ENCODE data around the gene EFEMP2.

EFEMP2 gene

GRCh38 chr11:65872586-65873317, at the start of gene EFEMP2:
TSS of gene EFEMP2 (minus strand) at chr11:65872800. CDS start at chr11:65872354, 446 bp downstream.
- Histone ChIP-seq H3K4me2 (peak within 1 kb of the TSS; percentile 95), H4K20me1 (ENCODE audit: insufficient read depth) (no peaks in the 10 kb centered on the region), H3K27me3 (ENCODE audit: insufficient read depth, low read depth) (no peaks in the 10 kb centered on the region), H3K4me3 (IDR thresholded peaks at IDR 0.05; ENCODE audit: insufficient read depth, low read depth, low read length) (no peak within 1 kb of the TSS), H3K79me2 (ENCODE audit: insufficient read depth, low read depth) (no peaks in the 10 kb centered on the region), H3K4me1 (ENCODE audit: low read depth, poor library complexity, severe bottlenecking) (peaks cover 13% of the 10 kb centered on the region), H3K27ac (no peak within 1 kb of the TSS), H2AFZ (ENCODE audit: low read depth) (peak within 1 kb of the TSS; percentile 91), H3K36me3 (ENCODE audit: insufficient read depth) (no peaks in the 10 kb centered on the region), H3K9ac (peak within 1 kb of the TSS; percentile 47; the same call in 1 of the 2 replicates)
- no peak for TF ChIP-seq CTCF (conservative IDR thresholded peaks at IDR 0.05; ENCODE audit: low read depth, low read length)

GRCh38 chr11:65921876-65922275, 49.3 kb upstream of the EFEMP2 start:
- Histone ChIP-seq H2AFZ (ENCODE audit: low read depth) (no peak overlapping the region), H3K27me3 (ENCODE audit: insufficient read depth, low read depth) (no peaks in the 10 kb centered on the region), H3K27ac (no peak overlapping the region), H3K36me3 (ENCODE audit: insufficient read depth) (no peaks in the 10 kb centered on the region), H3K9ac (no peak overlapping the region), H3K79me2 (ENCODE audit: insufficient read depth, low read depth) (peaks cover 13% of the 10 kb centered on the region; the same call in 1 of the 2 replicates), H3K4me3 (IDR thresholded peaks at IDR 0.05; ENCODE audit: insufficient read depth, low read depth, low read length) (no peak overlapping the region), H3K4me1 (ENCODE audit: low read depth, poor library complexity, severe bottlenecking) (peaks cover 22% of the 10 kb centered on the region), H3K4me2 (no peak overlapping the region), H4K20me1 (ENCODE audit: insufficient read depth) (no peaks in the 10 kb centered on the region)
- no peak for TF ChIP-seq CTCF (conservative IDR thresholded peaks at IDR 0.05; ENCODE audit: low read depth, low read length)

- Histone ChIP-seq H3K4me3 (IDR thresholded peaks at IDR 0.05; ENCODE audit: insufficient read depth, low read depth, low read length) (no peak overlapping the region), H3K4me2 (peak overlapping the region; percentile 96), H3K27ac (no peak overlapping the region), H3K79me2 (ENCODE audit: insufficient read depth, low read depth) (peaks cover 13% of the 10 kb centered on the region; the same call in 1 of the 2 replicates), H3K9ac (no peak overlapping the region), H2AFZ (ENCODE audit: low read depth) (no peak overlapping the region), H3K4me1 (ENCODE audit: low read depth, poor library complexity, severe bottlenecking) (peaks cover 14% of the 10 kb centered on the region), H4K20me1 (ENCODE audit: insufficient read depth) (no peaks in the 10 kb centered on the region), H3K36me3 (ENCODE audit: insufficient read depth) (no peaks in the 10 kb centered on the region), H3K27me3 (ENCODE audit: insufficient read depth, low read depth) (no peaks in the 10 kb centered on the region)
- TF ChIP-seq CTCF (conservative IDR thresholded peaks at IDR 0.05; ENCODE audit: low read depth, low read length): no peak
Observed at GRCh38 chr11:65921033-65921555, 48.5 kb upstream of the EFEMP2 start.

GRCh38 chr11:65920372-65920802, 47.8 kb upstream of the EFEMP2 start:
- Histone ChIP-seq H3K27ac (no peak overlapping the region), H4K20me1 (ENCODE audit: insufficient read depth) (no peaks in the 10 kb centered on the region), H2AFZ (ENCODE audit: low read depth) (no peak overlapping the region), H3K27me3 (ENCODE audit: insufficient read depth, low read depth) (no peaks in the 10 kb centered on the region), H3K9ac (peak overlapping the region; percentile 44; the same call in 1 of the 2 replicates), H3K4me1 (ENCODE audit: low read depth, poor library complexity, severe bottlenecking) (peaks cover 14% of the 10 kb centered on the region), H3K4me3 (IDR thresholded peaks at IDR 0.05; ENCODE audit: insufficient read depth, low read depth, low read length) (no peak overlapping the region), H3K36me3 (ENCODE audit: insufficient read depth) (no peaks in the 10 kb centered on the region), H3K79me2 (ENCODE audit: insufficient read depth, low read depth) (peaks cover 13% of the 10 kb centered on the region; the same call in 1 of the 2 replicates), H3K4me2 (peak overlapping the region; percentile 96)
- no peak for TF ChIP-seq CTCF (conservative IDR thresholded peaks at IDR 0.05; ENCODE audit: low read depth, low read length)
